H1 (cell line): ENCODE measurements around the gene KCNJ16. TPM values are rescaled to one million over a fixed set of nuclear protein-coding genes. Genes with fewer than 3 reads are reported as not detected.

Experiments
- CTCF ChIA-PET: fragments of 300-600 bp; sonication (Branson Sonifier 250); formaldehyde crosslinking; loops from one replicate; lab custom pipeline; 2021; ENCODE audit not compliant: partially characterized antibody; lab: Charles Lee
- POLR2A ChIA-PET: fragments of 300-600 bp; sonication (Branson Sonifier 250); formaldehyde crosslinking; loops from one replicate; lab custom pipeline; 2021; ENCODE audit warnings: inconsistent platforms; ENCODE audit not compliant: partially characterized antibody; lab: Charles Lee
- DNase-seq, 2 experiments: peaks; one replicate each; pipeline versions ENCODE4 v3.0.0 to v3.0.0-alpha.2; 2010 to 2022; ENCODE audit warnings: low spot score in 2 of 2, low read depth in 1 of 2, mixed read lengths in 1 of 2
- FAIRE-seq: peaks from 2 replicates; lab custom pipeline; 2011; peaks lifted over from hg19 to GRCh38; lab: Jason Lieb, UNC
- H2AFZ ChIP-seq: 2 replicates; pipeline ENCODE4 v1.8.1; 2012; ENCODE audit warnings: low read length, inconsistent platforms
- H2AK5ac ChIP-seq: 2 replicates; pipeline ENCODE4 v1.6.1; 2013; ENCODE audit warnings: low read depth, low read length
- H2BK120ac ChIP-seq: replicated peaks from 2 replicates; pipeline ENCODE3; 2013; ENCODE audit warnings: low read depth, low read length, inconsistent platforms
- H2BK12ac ChIP-seq: 2 replicates; pipeline ENCODE4 v1.6.1; 2013; ENCODE audit warnings: low read depth, low read length
- H2BK15ac ChIP-seq: 2 replicates; pipeline ENCODE4 v1.6.1; 2013; ENCODE audit warnings: low read length
- H2BK20ac ChIP-seq: 2 replicates; pipeline ENCODE4 v1.6.1; 2013; ENCODE audit warnings: low read length
- H2BK5ac ChIP-seq: 2 replicates; pipeline ENCODE4 v1.6.1; 2013; ENCODE audit warnings: low read depth, low read length
- H3K14ac ChIP-seq: 2 replicates; pipeline ENCODE4 v1.6.1; 2013; ENCODE audit warnings: inconsistent platforms; ENCODE audit not compliant: insufficient read length
- H3K18ac ChIP-seq: 2 replicates; pipeline ENCODE4 v1.6.1; 2013; ENCODE audit warnings: low read length; ENCODE audit errors: extremely low read depth
- H3K23ac ChIP-seq: 2 replicates; pipeline ENCODE4 v1.6.1; 2013; ENCODE audit warnings: inconsistent platforms; ENCODE audit not compliant: insufficient read length
- H3K23me2 ChIP-seq: 2 replicates; pipeline ENCODE4 v1.6.1; 2013; ENCODE audit warnings: low read depth, low read length
- H3K27ac ChIP-seq: 2 replicates; pipeline ENCODE4 v1.6.1; 2011; ENCODE audit warnings: low read depth, low read length, inconsistent platforms
- H3K27me3 ChIP-seq, 4 experiments: replicated peaks in 1 of 4; 1 replicate in 1 of 4; 2 replicates in 3 of 4; pipeline versions ENCODE4 v1.6.1 to v1.8.1; 2011 to 2013; ENCODE audit warnings: low read length in 3 of 4, mild to moderate bottlenecking in 3 of 4, inconsistent platforms in 2 of 4, mixed read lengths in 2 of 4, moderate library complexity in 1 of 4; ENCODE audit not compliant: control insufficient read depth in 3 of 4, insufficient read depth in 3 of 4; ENCODE audit errors: extremely low read depth in 1 of 4
- H3K36me3 ChIP-seq, 4 experiments: 2 replicates each; pipeline versions ENCODE4 v1.6.1 to v1.8.1; 2011 to 2013; ENCODE audit warnings: mild to moderate bottlenecking in 4 of 4, low read length in 3 of 4, moderate library complexity in 2 of 4, control low read depth in 1 of 4, inconsistent platforms in 1 of 4; ENCODE audit not compliant: insufficient read depth in 4 of 4, control insufficient read depth in 2 of 4
- H3K4ac ChIP-seq: replicated peaks from 2 replicates; pipeline ENCODE3; 2013; ENCODE audit warnings: low read length, low read depth, mixed read lengths, inconsistent platforms; ENCODE audit not compliant: insufficient read length
- H3K4me1 ChIP-seq, 4 experiments: replicated peaks in 1 of 4; 1 replicate in 1 of 4; 2 replicates in 3 of 4; pipeline versions ENCODE4 v1.6.1 to v1.8.1; 2011 to 2013; ENCODE audit warnings: low read length in 3 of 4, inconsistent platforms in 2 of 4, mixed read lengths in 1 of 4; ENCODE audit not compliant: insufficient read depth in 4 of 4, control insufficient read depth in 3 of 4
- H3K4me2 ChIP-seq, 2 experiments: 2 replicates each; pipeline versions ENCODE4 v1.6.1 to v1.8.1; 2011 to 2013; ENCODE audit warnings: low read depth in 2 of 2, low read length in 2 of 2, control low read depth in 1 of 2, inconsistent platforms in 1 of 2, mild to moderate bottlenecking in 1 of 2; ENCODE audit not compliant: insufficient read depth in 1 of 2
- H3K4me3 ChIP-seq, 4 experiments: fragments of 200-600, 300-600 bp in 1 of 4; sonication (generic), shearing (Covaris generic), sonication (Bioruptor Twin) in 1 of 4; 2 replicates each; pipeline versions ENCODE4 v1.5.1 to v1.8.1; 2011 to 2016; ENCODE audit warnings: low read length in 4 of 4, low read depth in 3 of 4, control low read depth in 2 of 4, inconsistent platforms in 2 of 4, mild to moderate bottlenecking in 2 of 4, mixed read lengths in 1 of 4, moderate library complexity in 1 of 4; ENCODE audit not compliant: insufficient read depth in 2 of 4; ENCODE audit errors: extremely low read depth in 1 of 4
- H3K56ac ChIP-seq: replicated peaks from 2 replicates; pipeline ENCODE3; 2013; ENCODE audit warnings: low read depth, mild to moderate bottlenecking, mixed read lengths, low read length, inconsistent platforms; ENCODE audit not compliant: insufficient read length
- H3K79me1 ChIP-seq: 2 replicates; pipeline ENCODE4 v1.6.1; 2013; ENCODE audit warnings: low read depth, low read length, control low read depth
- H3K79me2 ChIP-seq, 2 experiments: 2 replicates each; pipeline versions ENCODE4 v1.6.1 to v1.8.1; 2012 to 2013; ENCODE audit warnings: low read length in 2 of 2, mild to moderate bottlenecking in 2 of 2, inconsistent platforms in 1 of 2; ENCODE audit not compliant: insufficient read depth in 2 of 2, control insufficient read depth in 1 of 2
- H3K9ac ChIP-seq, 4 experiments: replicated peaks in 1 of 4; 1 replicate in 1 of 4; 2 replicates in 3 of 4; pipeline versions ENCODE4 v1.6.1 to v1.8.1; 2011 to 2013; ENCODE audit warnings: low read depth in 3 of 4, low read length in 3 of 4, control low read depth in 2 of 4, mild to moderate bottlenecking in 2 of 4, moderate library complexity in 2 of 4, inconsistent platforms in 1 of 4; ENCODE audit errors: extremely low read depth in 1 of 4
- H3K9me3 ChIP-seq, 2 experiments: 2 replicates each; pipeline versions ENCODE4 v1.6.1 to v1.8.1; 2012 to 2013; ENCODE audit warnings: mild to moderate bottlenecking in 2 of 2, moderate library complexity in 2 of 2, control low read depth in 1 of 2, inconsistent platforms in 1 of 2, low read depth in 1 of 2, low read length in 1 of 2, mixed read lengths in 1 of 2; ENCODE audit not compliant: insufficient read depth in 2 of 2
- H4K20me1 ChIP-seq, 2 experiments: replicated peaks in 1 of 2; 2 replicates each; pipeline versions ENCODE3 to v1.8.1; 2011 to 2013; ENCODE audit warnings: inconsistent platforms in 2 of 2, low read length in 2 of 2, mild to moderate bottlenecking in 1 of 2; ENCODE audit not compliant: insufficient read depth in 2 of 2, control insufficient read depth in 1 of 2
- H4K5ac ChIP-seq: 2 replicates; pipeline ENCODE4 v1.6.1; 2013; ENCODE audit warnings: low read length, low read depth, mixed read lengths, inconsistent platforms; ENCODE audit not compliant: insufficient read length
- H4K8ac ChIP-seq: 2 replicates; pipeline ENCODE4 v1.8.0; 2013; ENCODE audit warnings: mild to moderate bottlenecking, moderate library complexity, low read length, inconsistent platforms; ENCODE audit not compliant: insufficient read depth; ENCODE audit errors: extremely low read depth
- H4K91ac ChIP-seq: replicated peaks from 2 replicates; pipeline ENCODE3; 2013; ENCODE audit warnings: low read length, mixed read lengths, inconsistent platforms; ENCODE audit not compliant: insufficient read length
- BACH1 ChIP-seq: IDR thresholded peaks from 2 replicates; pipeline ENCODE4 v1.6.1; 2012; ENCODE audit warnings: low read length, improper control_type of control experiment
- CHD1 ChIP-seq: IDR thresholded peaks from 2 replicates; pipeline ENCODE4 v1.6.1; 2012; ENCODE audit warnings: low read depth, low read length, improper control_type of control experiment
- CREB1 ChIP-seq: IDR thresholded peaks from 2 replicates; pipeline ENCODE4 v1.6.1; 2012; ENCODE audit warnings: inconsistent platforms
- MAFK ChIP-seq: IDR thresholded peaks from 2 replicates; pipeline ENCODE4 v1.6.1; 2012; ENCODE audit warnings: low read depth, mild to moderate bottlenecking, improper control_type of control experiment, low read length
- POLR2A ChIP-seq, 2 experiments: IDR thresholded peaks; 1 replicate in 1 of 2; 2 replicates in 1 of 2; pipeline ENCODE4 v1.6.1; 2011; ENCODE audit warnings: low read depth in 2 of 2, low read length in 2 of 2, mild to moderate bottlenecking in 2 of 2; ENCODE audit errors: control extremely low read depth in 1 of 2
- RAD21 ChIP-seq, 2 experiments: IDR thresholded peaks in 1 of 2; conservative IDR thresholded peaks in 1 of 2; 2 replicates each; pipeline ENCODE4 v1.6.1; 2011; ENCODE audit warnings: low read depth in 2 of 2, low read length in 2 of 2, improper control_type of control experiment in 1 of 2, inconsistent platforms in 1 of 2, mild to moderate bottlenecking in 1 of 2, moderate library complexity in 1 of 2
- RFX5 ChIP-seq: IDR thresholded peaks from 2 replicates; pipeline ENCODE4 v1.6.1; 2011; ENCODE audit warnings: low read depth, low read length, improper control_type of control experiment, borderline replicate concordance
- SAP30 ChIP-seq: fragments of 300-600 bp; sonication (generic); IDR thresholded peaks from 2 replicates; pipeline ENCODE4 v1.7.1; 2012; ENCODE audit warnings: low read length, moderate library complexity, mild to moderate bottlenecking, inconsistent platforms; ENCODE audit not compliant: insufficient read depth, insufficient replicate concordance
- SIN3A ChIP-seq, 2 experiments: IDR thresholded peaks in 1 of 2; conservative IDR thresholded peaks in 1 of 2; 2 replicates each; pipeline ENCODE4 v1.6.1; 2011 to 2012; ENCODE audit warnings: low read length in 2 of 2, improper control_type of control experiment in 1 of 2, low read depth in 1 of 2, mild to moderate bottlenecking in 1 of 2
- SIRT6 ChIP-seq: IDR thresholded peaks from one replicate; pipeline ENCODE4 v1.7.1; 2012; ENCODE audit warnings: low read length, inconsistent platforms
- SP1 ChIP-seq: IDR thresholded peaks from 2 replicates; pipeline ENCODE4 v1.6.1; 2011; ENCODE audit warnings: low read depth, low read length
- SUZ12 ChIP-seq: fragments of 200-600 bp; sonication (generic); IDR thresholded peaks from 2 replicates; pipeline ENCODE4 v1.6.1; 2012; ENCODE audit warnings: mild to moderate bottlenecking, inconsistent platforms, low read length, moderate library complexity, mixed read lengths
- YY1 ChIP-seq: IDR thresholded peaks from 2 replicates; pipeline ENCODE4 v1.6.1; 2011; ENCODE audit warnings: low read depth, mild to moderate bottlenecking, low read length
- WGBS, 2 experiments: shearing (Covaris generic) in 1 of 2; methylation state at CpG; one replicate each; pipeline versions ENCODE4 v1.1.6 to v1.1.7; 2013 to 2015; ENCODE audit warnings: low lambda C conversion rate in 2 of 2, mixed read lengths in 2 of 2, inconsistent platforms in 1 of 2, low coverage in 1 of 2, missing lambda C conversion rate in 1 of 2; ENCODE audit not compliant: insufficient replicate concordance in 2 of 2, insufficient coverage in 1 of 2, insufficient read length in 1 of 2; ENCODE audit errors: extremely low coverage in 1 of 2, missing lambda C conversion rate in 1 of 2; 5-methylcytosine and 5-hydroxymethylcytosine counted together
- polyA plus RNA-seq, 7 experiments: library from polyadenylated mRNA; depleted of rRNA in 3 of 7; stranded (reverse) in 5 of 7; unstranded in 2 of 7; fragments of >200 nt in 5 of 7; fragments of 200-250 nt in 2 of 7; gene quantifications; 1 replicate in 5 of 7; 2 replicates in 1 of 7; 4 replicates in 1 of 7; pipeline versions ENCODE4 v1.2.1 to v1.2.3, GENCODE V29; 2011 to 2013; ENCODE audit warnings: missing spikeins in 2 of 7, mixed read lengths in 2 of 7
- total RNA-seq: library from RNA; stranded (reverse); fragmentation: NEBNext Ultra II Directional; extraction: Animal tissue kit (Norgen Biotek cat#: 25700); gene quantifications from 2 replicates; pipeline ENCODE4 v1.2.1, GENCODE V29; 2021

The KCNJ16 gene
- total and polyA plus RNA-seq, 2 of the 8 experiments (the other 6 are each of a cell fraction or from before 2014, with no cell fraction given) = not detected

DNA sequence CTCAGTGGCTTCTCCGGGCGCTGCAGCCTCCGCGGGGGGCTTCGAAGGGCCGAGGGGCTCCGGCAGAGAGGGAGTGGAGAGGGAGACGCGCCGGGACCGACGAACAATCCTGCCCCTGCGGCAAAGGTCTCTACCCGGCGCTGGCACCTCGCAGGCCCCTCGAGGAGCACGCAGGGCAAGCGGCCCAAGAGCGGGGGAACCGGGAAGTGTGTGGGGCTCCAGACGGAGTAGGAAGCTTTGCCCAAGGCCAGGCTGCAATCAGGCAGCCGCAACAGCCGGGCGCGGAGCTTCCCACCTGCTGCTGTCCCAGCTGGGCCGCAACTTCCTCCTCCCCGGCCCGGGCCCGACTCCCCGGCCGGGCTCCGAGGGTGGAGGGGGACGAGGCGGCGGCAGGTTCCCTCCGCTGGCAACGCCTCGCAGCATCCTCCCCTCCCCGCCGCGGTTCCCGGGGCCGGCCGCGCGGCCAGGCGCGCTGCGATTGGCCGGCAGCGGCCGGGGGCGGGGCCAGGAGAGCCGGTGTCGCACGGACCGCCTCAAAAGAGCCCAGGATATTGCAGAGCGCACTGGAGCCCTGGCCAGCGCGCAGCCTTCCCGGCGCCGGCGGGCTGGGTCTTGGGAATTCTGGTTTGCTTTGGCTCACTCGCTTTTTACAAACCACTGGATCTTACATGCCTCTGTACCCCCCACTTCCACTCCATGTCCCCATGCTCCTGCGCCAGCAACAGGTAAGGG lies 94.1 kb downstream of the KCNJ16 start, which contains the start of gene KCNJ2:
TSS of gene KCNJ2 (plus strand) at position 556 of the 732 bp plus-strand sequence. CDS start 5,508 bp downstream, outside the sequence.
- Histone ChIP-seq H3K56ac (no peak within 1 kb of the TSS), H2AFZ (peak within 1 kb of the TSS; percentile 88), H3K36me3 (no peaks in the 10 kb centered on the region), H4K8ac (peak within 1 kb of the TSS; percentile 63), H4K91ac (no peak within 1 kb of the TSS), H2BK15ac (no peak within 1 kb of the TSS), H3K9me3 (no peaks in the 10 kb centered on the region), H3K4me1 (no peaks in the 10 kb centered on the region; a peak in 2 of 7 replicates), H3K9ac (peak within 1 kb of the TSS in 3 of 4 experiments; percentile 4 to 70 (median 67); a peak in 4 of 7 replicates), H2BK20ac (no peak within 1 kb of the TSS), H3K4me3 (peak within 1 kb of the TSS; percentile 78 to 84 (median 84)), H3K4me2 (peak within 1 kb of the TSS; percentile 96 to 98), H4K20me1 (no peaks in the 10 kb centered on the region), H3K14ac (no peak within 1 kb of the TSS), H2BK5ac (no peak within 1 kb of the TSS), H2AK5ac (no peak within 1 kb of the TSS), H3K27me3 (peaks cover 0 to 29% (median 13%) of the 10 kb centered on the region in 4 experiments; a peak in 5 of 7 replicates), H4K5ac (no peak within 1 kb of the TSS), H2BK120ac (no peak within 1 kb of the TSS), H3K79me2 (no peaks in the 10 kb centered on the region), H3K23me2 (peaks cover 15% of the 10 kb centered on the region), H2BK12ac (no peak within 1 kb of the TSS), H3K4ac (no peak within 1 kb of the TSS), H3K23ac (no peak within 1 kb of the TSS), H3K79me1 (no peaks in the 10 kb centered on the region), H3K27ac (no peak within 1 kb of the TSS), H3K18ac (no peak within 1 kb of the TSS)
- ChIA-PET POLR2A (no interaction called here), CTCF (interaction anchor here (1.1 to 1.9 kb wide), 2 partner anchors 367 to 598 kb away, joined by 3 to 7 read pairs; no protein-coding TSS in a partner anchor)
- 0% methylated on average over 26 of the region's 67 CpGs; no CpG with 5 or more reads in 1 of the 2 experiments for WGBS, 2 experiments
- peak; percentile 56 to 88 for DNase-seq
- no peak for FAIRE-seq
- TF ChIP-seq SAP30 = no peak
- TF ChIP-seq MAFK = no peak
- TF ChIP-seq YY1 = no peak
- TF ChIP-seq RFX5 = no peak
- no peak for TF ChIP-seq SIN3A (conservative IDR thresholded peaks at IDR 0.05 in 1 of 2, IDR thresholded peaks at IDR 0.05 in 1 of 2; ENCODE audit: low read depth in 1 of 2, low read length in 2 of 2)
- TF ChIP-seq SUZ12 = peak; percentile 2; the same call in 1 of the 2 replicates
- peak; percentile 43 to 83 for TF ChIP-seq POLR2A (IDR thresholded peaks at IDR 0.05; ENCODE audit: control extremely low read depth in 1 of 2, low read depth in 2 of 2, low read length in 2 of 2)
- no peak for TF ChIP-seq SIRT6
- TF ChIP-seq BACH1 = no peak
- TF ChIP-seq SP1 = no peak
- TF ChIP-seq RAD21 (IDR thresholded peaks at IDR 0.05 in 1 of 2, conservative IDR thresholded peaks at IDR 0.05 in 1 of 2; ENCODE audit: low read depth in 2 of 2, low read length in 2 of 2) = no peak; a peak in 1 of 4 replicates
- no peak for TF ChIP-seq CHD1
- TF ChIP-seq CREB1 = no peak
